ENCODE measurements around the gene DTD2.
"Not testable (repeated sequence)": the region's sequence is repeated elsewhere in the genome, so short reads cannot be mapped to it uniquely, and the experiment has no call there.

DTD2 gene

DNA sequence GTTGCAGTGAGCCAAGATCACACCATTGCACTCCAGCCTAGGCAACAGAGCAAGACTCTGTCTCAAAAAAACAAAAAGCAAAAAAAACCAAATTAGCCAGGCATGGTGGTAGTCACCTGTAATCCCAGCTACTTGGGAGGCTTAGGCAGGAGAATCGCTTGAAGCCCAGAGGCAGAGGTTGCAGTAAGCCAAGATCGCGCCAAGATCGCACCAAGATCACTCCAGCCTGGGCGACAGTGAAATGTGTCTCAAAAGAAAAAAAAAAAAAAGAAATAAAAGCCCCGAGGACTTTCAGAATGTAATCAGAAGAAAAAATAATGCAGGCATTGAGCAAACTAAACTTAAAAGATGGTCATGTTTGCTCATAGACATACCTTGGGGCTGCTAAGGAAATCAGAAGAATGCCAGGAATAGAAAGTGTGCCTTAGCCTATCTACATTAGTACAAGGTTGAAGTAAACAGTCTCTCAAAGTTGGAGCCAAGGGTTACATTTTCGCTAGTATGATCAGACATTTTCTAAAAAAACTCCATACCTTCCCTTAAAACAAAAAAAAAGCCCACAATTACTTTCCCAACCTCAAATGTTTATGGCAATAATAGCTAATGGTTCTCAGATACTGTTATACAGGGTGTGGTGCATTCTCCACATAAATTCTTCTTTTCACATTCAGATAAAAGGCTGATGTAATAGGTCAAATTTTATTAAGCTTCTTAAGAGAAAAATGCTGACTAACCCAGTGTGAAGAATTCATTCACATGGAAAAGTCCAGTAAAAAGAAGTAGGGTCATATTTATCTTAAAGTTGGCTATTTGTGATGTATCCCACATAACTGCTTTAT lies 15.8 kb downstream of the DTD2 start:
- no peak for DNase-seq (ENCODE audit: low read depth in 2 of 2)

DNA sequence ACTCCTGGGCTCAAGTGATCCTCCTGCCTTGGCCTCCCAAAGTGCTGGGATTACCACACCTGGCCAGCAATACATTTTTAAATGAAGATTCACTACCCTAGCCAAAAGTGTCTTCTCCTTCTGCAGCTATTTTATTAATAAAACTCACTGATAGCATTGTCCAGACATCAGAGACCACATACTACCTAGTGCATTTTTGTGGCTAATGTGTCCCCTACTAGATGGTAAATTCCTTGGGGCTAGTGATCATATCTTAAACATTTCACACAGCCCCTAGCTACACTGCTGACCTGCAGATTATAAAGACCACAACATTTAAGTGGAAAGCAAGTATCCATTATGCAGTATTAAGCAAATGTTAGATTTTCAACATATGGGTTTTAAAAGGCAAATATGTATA lies 17.0 kb downstream of the DTD2 start:
- DNase-seq (ENCODE audit: low read depth in 2 of 2) = no peak

DNA sequence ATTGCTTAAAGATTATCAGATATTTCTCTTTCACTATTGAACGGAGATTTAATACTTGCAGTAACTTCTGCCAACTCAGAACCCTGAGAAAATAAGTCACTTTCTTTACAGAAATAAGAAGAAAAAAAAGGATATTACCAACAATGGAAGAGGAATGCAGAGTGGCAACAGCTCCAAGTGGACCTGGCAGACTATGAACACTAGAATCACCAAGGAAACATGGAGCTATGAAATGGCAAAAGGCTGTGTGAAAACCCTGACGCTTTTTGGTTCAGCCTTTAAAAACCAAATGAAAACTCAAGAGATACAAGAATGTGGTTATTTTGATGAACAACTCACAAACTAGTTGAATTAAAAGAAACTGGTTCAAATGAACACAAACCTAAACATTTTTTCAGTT lies 17.7 kb downstream of the DTD2 start:
- no peak for DNase-seq (ENCODE audit: low read depth in 2 of 2)

DNA sequence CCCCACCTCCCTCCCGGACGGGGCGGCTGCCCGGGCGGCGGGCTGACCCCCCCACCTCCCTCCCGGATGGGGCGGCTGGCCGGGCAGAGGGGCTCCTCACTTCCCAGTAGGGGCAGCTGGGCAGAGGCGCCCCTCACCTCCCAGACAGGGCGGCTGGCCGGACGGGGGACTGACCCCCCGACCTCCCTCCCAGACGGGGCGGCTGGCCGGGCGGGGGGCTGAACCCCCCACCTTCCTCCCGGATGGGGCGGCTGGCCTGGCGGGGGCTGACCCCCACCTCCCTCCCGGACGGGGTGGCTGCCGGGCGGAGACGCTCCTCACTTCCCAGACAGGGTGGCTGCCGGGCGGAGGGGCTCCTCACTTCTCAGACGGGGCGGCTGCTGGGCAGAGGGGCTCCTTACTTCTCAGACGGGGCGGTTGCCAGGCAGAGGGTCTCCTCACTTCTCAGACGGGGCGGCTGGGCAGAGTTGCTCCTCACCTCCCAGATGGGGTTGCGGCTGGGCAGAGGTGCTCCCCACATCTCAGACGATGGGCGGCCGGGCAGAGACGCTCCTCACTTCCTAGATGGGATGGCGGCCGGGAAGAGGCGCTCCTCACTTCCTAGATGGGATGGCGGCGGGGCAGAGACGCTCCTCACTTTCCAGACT lies 20.1 kb downstream of the DTD2 start:
- DNase-seq (ENCODE audit: low read depth in 2 of 2) = not testable (repeated sequence)

- DNase-seq (ENCODE audit: low read depth in 2 of 2) = no peak
Observed at GRCh38 chr14:31435276-31435675, 22.0 kb downstream of the DTD2 start.

DNA sequence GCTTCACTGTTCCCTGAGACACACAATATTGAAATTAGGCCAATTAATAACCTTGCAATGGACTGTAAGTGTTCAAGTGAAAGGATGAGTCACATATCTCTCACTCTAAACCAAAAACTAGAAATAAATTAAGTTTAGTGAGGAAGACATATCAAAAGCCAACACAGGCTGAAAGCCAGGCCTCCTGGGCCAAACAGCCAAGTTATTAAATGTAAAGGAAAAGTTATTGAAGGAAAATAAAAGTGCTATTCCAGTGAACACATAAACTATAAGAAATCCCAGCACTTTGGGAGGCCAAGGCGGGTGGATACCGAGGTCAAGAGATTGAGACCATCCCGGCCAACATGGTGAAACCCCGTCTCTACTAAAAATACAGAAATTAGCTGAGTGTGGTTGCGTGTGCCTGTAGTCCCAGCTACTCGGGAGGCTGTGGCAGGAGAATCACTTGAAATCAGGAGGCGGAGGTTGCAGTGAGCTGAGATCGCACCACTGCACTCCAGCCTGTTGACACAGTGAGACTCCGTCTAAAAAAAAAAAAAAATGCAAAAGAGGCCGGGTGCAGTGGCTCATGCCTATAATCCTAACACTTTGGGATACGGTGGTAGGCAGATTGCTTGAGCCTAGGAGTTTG lies 26.6 kb downstream of the DTD2 start:
- no peak for DNase-seq (ENCODE audit: low read depth in 2 of 2)

DNA sequence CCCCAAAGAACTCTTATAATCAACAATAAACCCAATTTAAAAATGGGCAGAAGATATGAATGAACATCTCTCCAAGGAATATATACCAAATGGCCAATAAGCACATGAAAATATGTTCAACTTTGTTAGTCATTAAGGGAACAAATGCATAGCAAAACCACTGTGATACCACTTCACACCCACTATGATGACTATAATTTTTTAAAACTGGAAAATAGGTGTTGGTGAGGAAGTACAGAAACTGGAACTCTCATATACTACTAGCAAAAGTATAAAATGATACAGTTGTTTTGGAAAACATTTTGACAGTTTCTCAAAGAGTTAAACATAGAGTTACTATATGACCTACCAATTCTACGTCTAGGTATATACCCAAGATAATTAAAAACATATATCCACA lies 27.5 kb downstream of the DTD2 start:
- DNase-seq (ENCODE audit: low read depth in 2 of 2) = no peak

GRCh38 chr14:31428011-31428410 lies 29.3 kb downstream of the DTD2 start:
- DNase-seq (ENCODE audit: low read depth in 2 of 2) = no peak

DNA sequence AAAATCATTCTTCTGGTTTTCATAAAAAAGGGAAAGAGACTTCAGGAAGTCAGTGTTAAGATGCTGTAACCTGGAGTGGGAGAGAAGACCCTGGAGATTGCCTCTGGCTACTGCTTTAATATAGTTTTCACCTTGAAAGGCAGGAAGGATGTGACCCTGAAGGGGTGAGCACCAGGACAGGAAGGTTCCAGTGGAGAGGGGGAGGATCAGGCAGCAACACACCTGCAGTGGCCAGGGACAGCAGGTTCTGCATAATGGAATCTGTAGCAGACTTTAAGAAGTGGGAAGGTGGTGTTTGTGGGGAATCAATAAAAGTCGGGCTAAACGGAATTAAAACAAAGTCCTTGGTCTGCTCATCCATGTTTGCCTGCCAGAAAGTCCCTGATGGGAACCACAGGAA lies 30.6 kb downstream of the DTD2 start:
- DNase-seq (ENCODE audit: low read depth in 2 of 2) = no peak

- DNase-seq (ENCODE audit: low read depth in 2 of 2) = no peak
Observed at GRCh38 chr14:31425905-31426304, 31.4 kb downstream of the DTD2 start.

DNA sequence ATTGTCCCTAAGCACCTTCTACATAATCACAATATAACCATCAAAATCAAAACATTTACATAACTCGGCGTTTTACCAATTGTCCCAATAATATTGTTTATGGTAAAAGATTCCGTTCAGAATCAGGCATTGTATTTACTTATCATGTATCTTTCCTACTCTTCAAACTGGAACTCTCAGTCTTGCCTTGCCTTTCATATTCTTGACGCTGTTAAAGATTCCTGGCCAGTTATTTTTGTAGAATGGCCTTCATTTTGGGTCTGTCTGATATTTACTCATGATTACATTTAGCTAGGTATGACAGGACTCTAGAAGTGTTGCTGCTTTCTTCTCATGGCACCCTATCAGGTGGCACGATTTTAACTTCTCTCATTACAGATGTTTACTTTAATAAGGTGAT lies 36.1 kb downstream of the DTD2 start:
- DNase-seq (ENCODE audit: low read depth in 2 of 2) = no peak

- DNase-seq (ENCODE audit: low read depth in 2 of 2) = peak; percentile 85 to 90
Observed at GRCh38 chr14:31420319-31421111, 36.8 kb downstream of the DTD2 start, which contains the start of gene HEATR5A. HEATR5A (minus strand) TSS chr14:31420550; CDS start chr14:31402975, 17,575 bp downstream.

DNA sequence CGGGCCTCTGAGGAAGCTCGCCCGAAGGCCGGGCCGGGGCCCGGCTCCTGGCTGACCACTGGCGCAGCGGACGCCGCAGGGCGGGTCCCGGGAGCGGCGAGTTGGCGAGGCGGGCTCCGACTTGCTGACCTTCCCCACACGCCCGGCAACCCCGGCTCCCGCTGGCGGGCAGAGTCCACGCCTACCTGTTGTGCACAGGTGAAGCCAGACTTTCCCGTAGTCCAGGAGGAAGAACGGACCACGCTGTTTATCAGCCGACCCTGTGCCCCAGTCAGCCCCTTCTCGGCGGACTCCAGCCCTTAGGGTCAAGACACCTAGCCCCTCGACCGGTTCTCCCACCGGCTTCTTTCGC lies 37.4 kb downstream of the DTD2 start:
- DNase-seq (ENCODE audit: low read depth in 2 of 2) = no peak

GRCh38 chr14:31419179-31419966 lies 37.9 kb downstream of the DTD2 start:
- DNase-seq (ENCODE audit: low read depth in 2 of 2) = no peak

DNA sequence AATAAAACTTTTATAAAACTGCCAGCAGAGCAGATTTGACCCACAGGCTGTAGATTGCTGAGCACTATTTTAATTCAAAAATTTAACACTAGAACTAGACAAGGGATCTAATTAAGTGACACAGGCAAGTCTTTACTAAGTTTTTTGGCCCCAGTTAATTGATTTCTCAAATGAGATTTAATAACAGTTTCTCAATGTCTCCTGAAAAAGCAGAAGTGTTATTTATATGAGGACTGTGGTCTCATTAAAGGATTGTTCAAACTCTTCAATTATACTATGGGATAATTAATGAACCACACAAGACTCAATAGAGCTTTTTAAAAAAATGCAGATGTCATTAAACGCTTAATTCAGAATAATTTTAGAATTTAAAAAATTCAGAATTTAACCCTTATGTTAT lies 38.9 kb downstream of the DTD2 start:
- DNase-seq (ENCODE audit: low read depth in 2 of 2) = no peak

GRCh38 chr14:31414190-31414833 lies 43.0 kb downstream of the DTD2 start:
- no peak for DNase-seq (ENCODE audit: low read depth in 2 of 2)

- no peak for DNase-seq (ENCODE audit: low read depth in 2 of 2)
Observed at GRCh38 chr14:31411218-31411727, 46.0 kb downstream of the DTD2 start.

DNA sequence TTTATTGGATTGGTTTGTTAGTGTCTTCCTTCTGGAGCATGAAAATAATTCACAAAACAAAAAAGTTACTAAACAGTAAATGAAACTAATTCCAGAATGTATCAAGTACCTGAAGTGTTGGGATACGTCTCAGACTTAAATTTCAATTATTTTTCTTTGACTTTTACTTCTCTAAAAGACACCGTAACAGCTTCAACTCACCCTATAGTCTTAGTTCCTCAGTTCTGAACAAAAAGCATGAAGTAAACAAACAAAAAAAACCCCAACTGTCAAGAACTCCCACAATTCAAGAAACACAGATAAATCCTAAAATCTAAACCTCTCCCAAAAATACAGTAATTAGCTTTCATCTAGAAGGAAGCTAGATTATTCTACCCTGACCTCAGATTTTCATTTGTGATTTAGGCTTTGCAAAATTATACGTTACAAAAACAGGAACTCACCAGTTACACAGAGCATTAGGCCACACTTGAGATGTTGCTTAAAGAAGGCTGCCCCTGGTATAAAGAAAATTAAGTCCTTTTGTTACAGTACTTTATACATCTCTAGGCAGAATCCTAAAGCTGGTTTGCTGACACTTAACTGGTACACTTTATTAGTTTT lies 47.2 kb downstream of the DTD2 start:
- DNase-seq (ENCODE audit: low read depth in 2 of 2) = no peak

GRCh38 chr14:31408421-31408820 lies 48.9 kb downstream of the DTD2 start:
- no peak for DNase-seq (ENCODE audit: low read depth in 2 of 2)

- no peak for DNase-seq (ENCODE audit: low read depth in 2 of 2)
Observed at GRCh38 chr14:31405599-31406232, 51.6 kb downstream of the DTD2 start.
